NAMALWA (cell line): ENCODE measurements around the gene POLR2C.
"Not testable (repeated sequence)": the region's sequence is repeated elsewhere in the genome, so short reads cannot be mapped to it uniquely, and the experiment has no call there.

Experiments
- DNase-seq: peaks from one replicate; pipeline ENCODE4 v3.0.0-alpha.2; 2015; ENCODE audit warnings: low spot score

The POLR2C gene

DNA sequence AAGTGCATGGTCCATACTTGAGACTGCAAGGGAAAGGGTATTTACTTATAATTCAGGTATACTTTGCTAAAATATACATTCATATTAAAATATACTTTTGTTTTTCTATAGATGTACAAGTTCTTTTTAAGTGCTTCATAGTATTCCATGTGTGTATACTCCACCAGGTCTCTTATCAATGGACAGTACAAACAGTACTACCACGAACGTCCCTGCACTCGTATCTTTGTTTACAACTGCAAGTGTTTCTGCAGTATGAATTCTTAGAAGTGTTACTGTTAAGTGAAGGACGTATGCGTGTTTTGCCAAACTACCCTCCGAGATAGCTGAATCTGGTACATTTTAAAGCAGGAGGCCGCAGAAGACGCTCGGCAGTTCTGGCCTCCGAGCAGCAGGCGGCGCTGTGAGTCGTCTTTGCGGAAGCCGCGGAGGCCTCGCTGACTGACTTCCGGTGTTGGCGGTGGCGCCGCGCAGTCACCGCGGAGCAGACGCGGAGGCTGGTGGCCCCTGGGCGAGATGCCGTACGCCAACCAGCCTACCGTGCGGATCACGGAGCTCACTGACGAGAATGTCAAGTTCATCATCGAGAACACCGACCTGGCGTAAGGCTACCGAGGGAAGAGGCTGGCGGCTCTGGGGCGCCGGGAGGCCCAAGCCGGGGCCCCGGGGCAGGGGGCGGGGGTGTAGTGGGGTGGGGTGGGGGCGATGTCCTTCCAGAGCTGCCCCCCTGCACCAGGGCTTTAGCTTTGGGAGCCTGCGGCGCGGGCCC, at the start of gene POLR2C:
TSS of gene POLR2C (plus strand) at position 471 of the 769 bp plus-strand sequence. CDS start at position 517, 46 bp downstream.
- DNase-seq = peak; percentile 93

DNA sequence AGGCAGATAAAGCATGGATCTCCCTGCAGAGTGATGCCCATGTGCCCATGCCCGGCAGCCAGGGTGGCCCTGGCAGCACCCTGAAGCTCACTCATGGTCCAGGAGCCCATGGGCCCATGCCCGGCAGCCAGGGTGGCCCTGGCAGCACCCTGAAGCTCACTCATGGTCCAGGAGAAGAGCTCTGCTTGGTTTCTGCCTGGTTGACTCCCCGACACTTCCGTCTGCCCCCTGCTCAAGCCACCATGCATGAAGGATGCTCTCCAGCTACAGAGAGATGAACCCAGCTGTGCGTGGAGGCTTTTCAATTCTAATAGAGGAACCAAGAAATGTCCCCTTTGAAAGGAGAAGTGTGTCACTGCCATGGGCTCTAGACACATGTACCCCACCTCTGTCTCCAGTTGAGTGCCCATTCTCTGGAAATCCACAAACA, 49.2 kb upstream of the POLR2C start:
- peak; percentile 83 for DNase-seq

DNA sequence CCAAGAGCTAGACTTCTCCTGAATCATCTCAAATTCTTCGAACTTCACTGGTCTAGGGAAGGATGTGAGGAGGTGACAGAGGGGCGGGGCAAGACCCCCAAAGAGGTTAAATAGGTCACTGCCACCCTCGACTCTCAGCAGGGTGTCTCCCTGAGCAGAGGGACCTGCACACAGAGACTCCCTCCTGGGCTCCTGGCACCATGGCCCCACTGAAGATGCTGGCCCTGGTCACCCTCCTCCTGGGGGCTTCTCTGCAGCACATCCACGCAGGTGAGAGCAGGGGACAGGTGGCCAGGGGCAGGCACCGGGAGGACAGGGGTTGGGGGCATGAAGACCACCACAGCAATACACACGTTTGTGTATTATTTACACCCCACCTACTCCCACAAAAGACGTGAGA, 48.7 kb upstream of the POLR2C start:
- DNase-seq = no peak

DNA sequence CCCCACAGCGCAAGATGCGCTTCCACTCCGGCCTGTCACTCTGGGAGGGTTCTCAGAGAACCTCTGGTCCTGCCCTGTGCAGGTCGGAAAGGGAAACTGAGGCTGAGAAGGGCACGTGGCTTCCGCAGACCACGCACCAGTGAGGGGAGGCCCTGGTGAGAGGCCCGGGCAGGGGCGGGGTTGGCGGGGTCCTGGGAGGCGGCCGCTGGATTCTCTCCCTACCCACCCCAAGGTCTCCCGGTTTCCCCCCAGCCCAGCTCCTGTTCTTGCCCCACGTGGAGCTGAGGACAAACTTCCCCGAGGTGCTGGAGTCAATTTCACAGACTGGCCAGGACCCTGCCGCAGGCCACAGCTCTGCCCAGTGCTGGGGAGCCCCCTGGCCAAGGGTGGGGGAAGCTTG, 46.4 kb upstream of the POLR2C start:
- DNase-seq = no peak

DNA sequence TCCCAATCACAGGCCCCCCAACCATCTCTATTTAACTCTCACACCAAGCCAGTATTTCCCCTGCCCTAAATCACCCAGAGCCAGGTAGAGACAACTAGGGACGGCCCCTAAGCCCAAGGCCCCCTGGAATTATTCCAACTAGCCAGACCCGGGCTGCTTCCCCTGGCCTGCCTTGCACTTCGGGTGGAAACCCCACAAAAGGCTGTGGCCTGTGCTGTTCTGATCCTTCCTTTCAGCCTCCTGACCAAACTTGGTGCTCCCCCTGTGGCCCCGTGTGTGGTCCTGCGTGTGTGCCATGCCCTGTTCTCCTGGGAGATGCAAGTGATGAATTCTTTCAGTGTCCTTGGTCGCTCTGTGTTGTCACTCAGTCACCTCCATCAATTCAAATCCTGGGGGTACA, 43.0 kb upstream of the POLR2C start:
- no peak for DNase-seq

DNA sequence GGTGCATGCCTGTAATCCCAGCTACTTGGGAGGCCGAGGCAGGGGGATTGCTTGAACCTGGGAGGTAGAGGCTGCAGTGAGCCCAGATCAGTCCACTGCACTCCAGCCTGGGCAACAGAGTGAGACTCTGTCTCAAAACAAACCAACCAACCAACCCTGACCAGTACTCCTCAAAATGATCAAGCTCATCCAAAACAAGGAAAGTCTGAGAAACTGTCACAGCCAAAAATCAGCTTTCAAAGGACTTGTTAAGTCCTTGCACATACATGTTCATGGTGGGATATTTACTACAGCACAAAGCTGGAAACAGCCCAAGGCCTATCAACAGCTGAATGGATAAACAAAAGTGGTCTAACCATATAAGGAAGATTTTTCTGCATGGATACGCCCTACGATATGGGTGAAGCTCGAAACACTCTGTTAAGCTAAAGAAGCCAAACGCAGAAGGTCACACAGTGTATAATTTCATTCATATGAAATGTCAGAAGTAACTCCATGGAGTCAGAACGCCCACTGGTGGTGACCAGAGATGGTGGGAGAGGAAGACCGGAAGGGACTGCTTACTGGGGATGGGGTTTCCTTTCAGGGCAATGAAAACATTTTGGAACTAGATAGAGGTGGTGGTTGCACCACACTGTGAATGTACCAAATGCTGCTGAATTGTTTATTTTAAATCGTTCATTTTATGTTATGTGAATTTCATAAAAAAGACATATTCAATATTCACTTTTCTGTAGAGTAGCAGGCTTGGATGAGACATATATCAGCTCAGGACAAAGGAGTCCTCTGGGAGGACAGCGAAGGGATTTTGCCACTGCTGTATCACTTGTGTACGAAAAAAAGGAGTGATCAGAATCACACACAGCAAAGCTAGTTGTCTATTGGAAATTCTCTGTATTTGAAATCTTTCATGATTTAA, 40.2 kb upstream of the POLR2C start:
- peak; percentile 53 for DNase-seq

DNA sequence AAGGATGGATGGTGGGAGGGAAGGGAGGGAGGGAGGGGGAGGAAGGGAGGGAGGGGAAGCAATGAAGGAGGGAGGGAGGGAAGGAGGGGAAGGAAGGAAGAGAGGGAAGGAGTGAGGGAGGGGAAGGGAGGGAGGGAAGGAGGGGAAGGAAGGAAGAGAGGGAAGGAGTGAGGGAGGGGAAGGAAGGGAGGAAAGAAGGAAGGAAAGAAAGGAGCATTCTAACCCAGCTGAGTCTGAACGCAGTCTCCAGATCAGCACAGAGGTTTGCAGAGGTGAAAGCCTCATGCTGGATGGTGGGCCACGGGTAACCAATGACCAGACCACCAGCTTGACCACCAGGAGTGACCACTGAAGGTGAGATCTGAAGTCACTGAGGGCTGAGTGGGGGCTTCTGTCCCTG, 39.3 kb upstream of the POLR2C start:
- DNase-seq = no peak

DNA sequence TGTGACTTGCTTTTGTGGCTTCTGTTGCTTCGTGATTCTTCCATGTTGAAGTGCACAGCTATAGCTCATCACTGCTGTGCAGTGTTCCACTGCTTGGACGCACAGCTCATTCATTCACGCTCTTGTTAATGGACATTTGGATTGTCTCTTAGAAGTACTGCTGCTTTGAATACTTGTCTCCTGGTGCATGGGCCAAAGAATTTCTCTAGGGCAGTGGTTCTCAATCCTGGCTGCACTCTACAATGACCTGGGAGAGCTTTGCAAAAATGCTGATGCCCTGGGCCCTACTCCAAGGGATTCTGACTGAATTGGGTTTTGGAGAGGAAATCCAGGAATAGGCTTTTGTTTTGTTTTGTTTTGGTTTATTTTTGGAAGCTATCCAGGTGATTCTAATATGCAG, 37.9 kb upstream of the POLR2C start:
- no peak for DNase-seq

DNA sequence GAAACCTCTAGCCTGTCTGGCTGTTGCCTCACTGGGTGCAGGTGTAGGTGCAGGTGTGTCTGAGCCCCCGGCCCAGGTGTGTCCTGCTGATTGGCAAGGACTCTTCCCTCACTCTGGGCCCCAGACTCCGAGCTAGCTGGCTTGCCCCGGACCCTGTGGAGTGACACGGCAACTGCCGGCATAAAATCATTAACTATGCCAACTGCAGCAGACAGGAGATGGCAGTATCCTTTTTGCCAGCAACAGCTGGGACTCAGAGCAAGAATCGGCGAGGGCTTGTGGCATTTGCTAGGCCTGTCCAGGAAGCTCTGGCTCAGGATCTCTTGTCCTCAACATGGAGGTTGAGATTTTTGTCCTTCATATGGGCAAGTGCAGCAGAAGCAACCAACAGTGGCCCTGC, 36.1 kb upstream of the POLR2C start:
- no peak for DNase-seq

DNA sequence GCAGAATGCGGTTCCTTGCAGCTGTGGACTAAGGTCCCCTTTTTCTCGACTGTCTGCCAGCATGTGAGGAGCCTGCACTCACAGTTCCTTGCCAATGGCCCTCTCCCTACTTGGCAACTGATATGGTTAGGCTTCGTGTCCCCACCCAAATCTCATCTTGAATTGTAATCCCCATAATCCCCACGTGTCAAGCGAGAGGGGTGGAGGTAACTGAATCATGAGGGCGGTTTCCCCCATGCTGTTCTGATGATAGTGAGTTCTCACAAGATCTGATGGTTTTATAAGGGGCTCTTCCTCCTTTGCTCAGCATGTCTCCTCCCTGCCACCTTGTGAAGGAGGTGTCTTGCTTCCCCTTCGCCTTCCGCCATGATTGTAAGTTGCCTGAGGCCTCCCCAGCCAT, 35.2 kb upstream of the POLR2C start:
- no peak for DNase-seq

DNA sequence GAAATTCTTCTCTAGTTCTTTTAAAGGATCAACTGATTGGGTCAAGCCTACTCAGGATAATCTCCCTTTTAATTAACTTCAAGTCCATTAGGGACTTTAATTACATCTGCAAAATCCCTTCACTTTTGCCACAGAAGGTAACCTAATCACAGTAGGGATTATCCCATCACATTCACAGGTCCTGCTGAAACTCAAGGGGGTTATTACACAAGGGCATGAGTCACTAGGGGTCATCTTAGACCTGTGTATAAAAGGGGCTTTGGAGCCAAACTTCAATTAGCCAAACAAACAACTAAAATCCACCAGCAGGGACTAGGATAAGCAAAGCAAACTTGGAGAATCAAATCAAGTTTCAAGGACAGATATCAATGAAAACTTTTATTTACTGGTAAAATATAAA, 34.7 kb upstream of the POLR2C start:
- no peak for DNase-seq

DNA sequence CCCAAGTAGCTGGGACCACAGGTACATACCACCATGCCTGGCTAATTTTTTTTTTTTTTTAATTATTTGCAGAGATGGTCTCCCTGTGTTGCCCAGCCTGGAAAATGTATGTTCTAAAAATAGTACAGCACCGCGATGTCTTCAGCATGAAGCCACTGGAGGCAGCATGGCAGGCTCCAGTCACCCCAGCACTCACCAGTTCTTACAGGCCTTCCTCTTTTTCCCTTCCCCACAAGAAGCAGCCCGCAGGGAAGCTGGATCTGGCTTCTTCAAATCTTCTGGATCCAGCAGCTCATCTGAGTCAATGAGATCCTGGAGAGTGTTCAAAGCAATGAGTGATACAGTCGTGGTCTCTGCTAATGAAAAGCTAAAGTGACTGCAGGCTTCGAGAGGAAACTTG, 31.5 kb upstream of the POLR2C start:
- DNase-seq = no peak

DNA sequence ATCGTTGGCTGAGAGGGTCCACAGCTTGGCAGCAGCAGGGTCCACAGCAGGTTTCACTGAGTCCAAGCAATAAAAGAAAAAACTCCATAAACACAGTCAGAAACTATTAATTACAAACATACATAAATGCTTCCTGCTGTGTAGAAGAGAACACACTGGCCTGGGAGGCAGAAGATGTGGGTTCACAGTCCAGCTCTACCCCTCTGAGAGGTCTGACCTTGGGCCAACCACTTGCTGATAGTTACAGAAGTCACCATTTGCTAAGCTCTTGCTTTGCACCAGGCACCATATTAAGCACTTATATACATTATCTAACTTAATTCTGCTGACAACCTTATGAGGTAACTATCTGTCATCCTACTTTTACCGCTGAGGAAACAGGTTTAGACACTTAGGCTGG, 30.0 kb upstream of the POLR2C start:
- DNase-seq = no peak

DNA sequence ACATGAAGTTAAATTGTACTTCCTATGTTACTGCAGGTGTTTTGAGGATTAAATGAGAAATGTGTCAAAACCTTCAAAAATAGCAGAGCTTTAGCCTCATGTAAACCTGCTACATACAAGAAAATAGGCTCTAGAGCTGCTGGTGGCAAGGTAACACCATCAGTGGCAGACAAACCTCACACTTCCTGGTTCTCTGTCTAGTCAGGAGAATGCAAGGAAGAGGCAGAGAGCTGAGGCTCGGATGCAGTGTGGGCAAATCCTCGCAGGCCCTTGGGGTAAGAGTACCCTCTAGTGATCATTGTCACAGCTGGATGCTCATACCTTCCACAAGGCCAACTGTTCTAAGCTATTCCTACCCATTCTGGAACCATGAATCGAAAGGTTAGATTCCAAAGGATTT, 29.5 kb upstream of the POLR2C start:
- DNase-seq = no peak

DNA sequence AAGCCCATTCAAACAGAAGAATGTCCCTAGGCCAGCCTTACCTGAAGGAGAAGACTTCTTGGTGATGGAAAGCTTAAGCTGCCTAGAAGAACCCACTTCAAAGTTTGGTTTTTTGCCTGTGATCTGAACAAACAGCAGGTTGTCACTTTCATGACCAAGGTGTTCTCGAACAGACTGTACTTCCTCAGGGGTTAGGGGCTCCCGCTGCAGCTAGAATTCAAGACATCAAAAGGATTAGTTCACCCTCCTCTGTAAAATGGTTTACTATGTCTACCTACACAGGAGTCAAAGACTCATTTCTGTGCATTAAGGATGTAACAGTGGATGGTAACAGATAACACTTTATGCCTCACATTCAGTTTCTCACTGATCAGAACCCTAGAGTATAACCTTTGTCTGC, 28.5 kb upstream of the POLR2C start:
- DNase-seq = no peak

DNA sequence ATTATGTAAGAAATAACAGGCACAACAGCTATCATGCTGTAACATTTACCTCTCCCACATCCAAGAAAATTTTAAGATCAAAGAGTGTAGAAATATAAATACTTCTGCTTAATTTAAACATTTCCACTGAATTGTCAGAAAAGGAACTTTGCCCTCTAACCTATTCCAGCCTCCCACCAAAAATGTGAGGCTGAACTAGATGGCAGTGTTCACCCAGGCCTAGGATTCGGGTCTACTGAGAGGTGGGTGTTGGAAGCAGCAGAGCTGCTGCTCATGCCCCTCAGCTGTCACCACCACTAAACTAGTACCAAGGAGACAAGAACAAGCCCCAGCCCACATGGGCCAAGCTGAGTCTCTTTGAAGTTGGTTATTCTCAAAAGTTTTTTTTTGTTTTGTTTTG, 26.6 kb upstream of the POLR2C start:
- no peak for DNase-seq

DNA sequence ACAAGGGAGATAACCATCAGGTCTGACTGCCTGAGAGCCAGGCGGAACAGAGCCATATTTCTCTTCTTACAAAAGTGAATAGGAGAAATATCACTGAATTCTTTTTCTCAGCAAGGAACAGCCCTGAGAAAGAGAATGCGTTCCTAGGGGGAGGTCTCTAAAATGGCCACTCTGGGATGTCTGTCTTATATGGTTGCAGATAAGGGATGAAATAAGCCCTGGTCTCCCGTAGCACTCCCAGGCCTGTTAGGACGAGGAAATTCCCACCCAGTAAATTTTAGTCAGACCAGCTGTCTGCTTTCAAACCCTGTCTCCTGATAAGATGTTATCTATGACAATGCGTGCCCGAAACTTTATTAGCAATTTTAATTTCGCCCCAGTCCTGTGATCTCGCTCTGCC, 22.5 kb upstream of the POLR2C start:
- not testable (repeated sequence) for DNase-seq

DNA sequence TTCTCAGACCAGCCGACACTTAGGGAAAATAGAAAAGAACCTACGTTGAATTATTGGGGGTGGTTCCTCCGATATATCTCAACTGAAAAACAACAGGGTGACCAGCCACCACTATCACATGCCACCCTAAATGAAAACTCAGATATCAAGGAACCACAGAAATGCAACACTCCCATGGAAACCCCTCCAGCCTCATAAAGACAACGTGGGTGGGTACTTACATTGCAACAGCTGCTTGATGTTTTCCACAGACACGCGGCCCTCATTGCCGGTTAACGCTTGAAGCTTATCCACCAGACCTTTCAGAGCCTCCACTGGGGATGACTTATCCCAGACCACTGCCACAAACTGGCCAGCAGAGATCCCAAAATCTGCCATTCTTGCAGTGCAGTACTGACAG, 21.9 kb upstream of the POLR2C start:
- DNase-seq = not testable (repeated sequence)

DNA sequence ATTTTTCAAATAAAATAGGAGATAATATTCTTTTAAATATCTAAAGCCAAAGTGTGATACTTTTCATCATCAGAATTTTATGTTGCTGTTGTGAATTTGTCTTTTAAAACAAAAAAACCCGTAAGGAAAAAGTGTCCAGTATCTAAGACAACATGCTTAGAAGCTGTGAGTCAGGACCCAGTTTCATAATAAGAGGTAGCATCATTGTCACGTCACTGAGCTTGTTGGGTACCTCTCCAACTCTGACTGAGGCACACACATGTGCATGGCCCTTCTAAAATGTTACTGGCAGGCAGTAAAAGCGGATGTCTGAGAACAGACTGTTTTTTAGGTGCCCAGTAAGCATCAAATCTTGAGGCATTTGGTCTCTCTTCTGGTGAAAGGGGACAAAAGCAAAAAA, 17.8 kb upstream of the POLR2C start:
- no peak for DNase-seq

DNA sequence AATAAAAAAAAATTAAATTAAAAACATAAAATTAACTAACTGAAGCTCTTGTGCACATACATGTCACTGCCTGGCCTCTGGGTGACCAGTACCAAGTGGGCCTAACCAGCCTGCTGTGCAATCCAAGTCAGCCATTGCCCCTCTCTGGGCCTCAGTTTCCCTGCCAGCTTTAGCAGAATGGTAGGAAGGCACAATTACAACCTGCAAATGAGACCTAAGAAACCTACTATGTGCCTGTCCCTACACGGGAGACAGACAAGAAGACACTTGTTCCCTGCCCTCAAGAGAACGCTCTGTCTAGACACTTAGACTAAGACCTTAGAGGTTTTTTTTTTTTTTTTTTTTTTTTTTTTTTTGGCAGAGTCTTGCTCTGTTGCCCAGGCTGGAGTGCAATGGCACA, 17.0 kb upstream of the POLR2C start:
- no peak for DNase-seq

DNA sequence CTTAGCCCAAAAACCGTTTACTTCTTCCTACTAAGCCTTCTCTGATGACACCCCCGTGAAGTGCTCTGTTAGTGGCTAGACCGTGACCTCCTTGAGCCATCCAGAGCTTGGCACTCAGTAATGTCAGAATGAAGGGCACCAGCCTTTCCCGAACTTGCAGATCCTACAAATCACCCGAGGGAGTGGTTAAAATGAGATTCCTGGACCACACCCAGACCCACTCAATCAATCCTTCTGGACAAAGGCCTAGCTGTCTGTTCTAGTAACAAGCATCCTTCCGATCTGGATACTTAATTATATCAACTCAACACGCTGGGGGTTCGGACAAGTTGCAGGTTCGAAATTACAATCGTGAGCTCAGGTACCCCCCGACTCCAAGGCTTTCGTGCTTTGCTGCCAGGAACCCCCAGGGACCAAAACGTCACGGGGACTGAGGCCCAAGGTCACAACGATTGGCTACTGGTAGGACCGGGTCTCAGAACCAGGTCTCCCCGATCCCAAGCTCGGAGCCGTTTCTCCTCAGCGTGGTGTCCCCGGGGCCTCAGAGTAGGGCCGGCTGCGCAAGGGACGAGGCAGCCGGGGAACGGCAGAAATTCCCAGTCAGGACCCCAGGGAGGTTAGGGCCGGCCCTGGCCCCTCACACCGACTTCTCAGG, 15.8 kb upstream of the POLR2C start:
- DNase-seq = peak; percentile 76

DNA sequence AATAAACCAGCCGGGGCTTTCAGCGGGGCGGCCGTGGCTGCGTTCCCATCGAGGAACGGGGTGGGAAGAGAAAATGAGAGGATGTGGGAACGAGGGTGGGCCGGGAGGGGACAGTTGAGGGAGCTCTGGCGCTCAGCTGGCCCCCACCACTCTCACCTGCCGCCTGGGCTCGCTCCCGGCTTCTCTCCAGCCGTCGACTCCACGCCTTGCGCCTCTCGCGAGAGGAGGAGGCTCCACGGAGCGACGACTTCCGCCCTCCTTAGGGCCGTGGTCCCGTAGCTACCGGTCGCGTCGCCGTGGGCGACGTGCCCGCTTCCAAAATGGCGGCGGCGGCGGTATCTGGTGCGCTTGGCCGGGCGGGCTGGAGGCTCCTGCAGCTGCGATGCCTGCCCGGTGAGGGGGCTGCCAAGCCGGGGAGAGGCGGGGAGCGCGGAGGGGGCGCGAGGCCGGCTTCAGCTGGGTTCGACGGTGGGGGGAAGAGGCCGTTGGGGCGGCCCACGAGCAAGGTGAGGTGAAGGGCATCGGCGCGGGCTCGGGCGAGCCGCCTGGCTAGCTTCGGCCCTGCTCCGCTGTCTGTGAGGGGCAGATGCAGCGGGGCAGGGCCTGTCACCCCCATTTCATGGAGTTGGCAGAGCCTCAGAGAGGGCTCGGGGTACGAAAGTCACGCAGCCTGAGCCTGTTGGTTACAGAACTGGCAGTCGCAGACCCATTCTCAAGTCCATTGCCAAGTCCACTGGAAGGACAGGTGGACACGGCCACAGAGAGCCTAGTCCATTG, 15.1 kb upstream of the POLR2C start, which contains the start of the genes CIAPIN1 and COQ9:
TSS of gene CIAPIN1 (minus strand) at position 200 of the 777 bp plus-strand sequence. CDS start 6,457 bp downstream, outside the sequence.
TSS of gene COQ9 (plus strand) at position 294 of the 777 bp plus-strand sequence. CDS start at position 321, 27 bp downstream.
- peak; percentile 96 for DNase-seq
